IPS DF 19.7 (cell line): ENCODE measurements around the gene TRIP4.
A peak's percentile ranks its signal among the peaks of the same experiment; 100 is the strongest.
"Not testable (repeated sequence)": the region's sequence is repeated elsewhere in the genome, so short reads cannot be mapped to it uniquely, and the experiment has no call there.

ENCODE experiments used
- DNase-seq: peaks from one replicate; pipeline ENCODE4 v3.0.0-alpha.2; 2013; ENCODE audit warnings: low read depth, low spot score

TRIP4 gene

GRCh38 chr15:64387562-64388168 lies at the start of gene TRIP4:
TRIP4 (plus strand) TSS chr15:64387836; CDS start chr15:64387864, 28 bp downstream.
- DNase-seq: peak; percentile 89

GRCh38 chr15:64340355-64340754 lies 47.3 kb upstream of the TRIP4 start:
- DNase-seq: no peak

- DNase-seq: no peak
Observed at GRCh38 chr15:64341961-64342360, 45.7 kb upstream of the TRIP4 start.

- DNase-seq: no peak
Observed at GRCh38 chr15:64343222-64343621, 44.4 kb upstream of the TRIP4 start.

GRCh38 chr15:64343841-64344240 lies 43.8 kb upstream of the TRIP4 start:
- no peak for DNase-seq

- no peak for DNase-seq
Observed at GRCh38 chr15:64344651-64345294, 42.9 kb upstream of the TRIP4 start.

- DNase-seq: not testable (repeated sequence)
Observed at GRCh38 chr15:64346242-64346641, 41.4 kb upstream of the TRIP4 start.

- no peak for DNase-seq
Observed at GRCh38 chr15:64348455-64348854, 39.2 kb upstream of the TRIP4 start.

GRCh38 chr15:64349375-64349774 lies 38.3 kb upstream of the TRIP4 start:
- DNase-seq: no peak

- DNase-seq: no peak
Observed at GRCh38 chr15:64351265-64351664, 36.4 kb upstream of the TRIP4 start.

- DNase-seq: no peak
Observed at GRCh38 chr15:64354688-64355344, 32.8 kb upstream of the TRIP4 start.

GRCh38 chr15:64355348-64355943 lies 32.2 kb upstream of the TRIP4 start:
- no peak for DNase-seq

GRCh38 chr15:64355944-64356709 lies 31.5 kb upstream of the TRIP4 start, which contains the start of gene CSNK1G1:
CSNK1G1 (minus strand) TSS chr15:64356173; CDS start chr15:64300499, 55,674 bp downstream.
- peak; percentile 94 for DNase-seq

- no peak for DNase-seq
Observed at GRCh38 chr15:64356710-64357040, 31.0 kb upstream of the TRIP4 start.

- no peak for DNase-seq
Observed at GRCh38 chr15:64361259-64361658, 26.4 kb upstream of the TRIP4 start.

- no peak for DNase-seq
Observed at GRCh38 chr15:64369078-64369607, 18.5 kb upstream of the TRIP4 start.

GRCh38 chr15:64371383-64371782 lies 16.3 kb upstream of the TRIP4 start:
- DNase-seq: not testable (repeated sequence)

- no peak for DNase-seq
Observed at GRCh38 chr15:64373360-64373759, 14.3 kb upstream of the TRIP4 start.

- DNase-seq: no peak
Observed at GRCh38 chr15:64379216-64379960, 8.2 kb upstream of the TRIP4 start.

GRCh38 chr15:64380130-64380870 lies 7.3 kb upstream of the TRIP4 start:
- DNase-seq: not testable (repeated sequence)
